Neutrophil (primary cell): ENCODE data around the gene MTMR10.

Experiments used
- H3K27ac ChIP-seq: fragments of 200-600 bp; sonication (generic); 2 replicates; pipeline ENCODE4 v1.5.1; 2016; ENCODE audit warnings: mild to moderate bottlenecking, moderate library complexity
- H3K27me3 ChIP-seq: fragments of 200-600 bp; sonication (generic); 2 replicates; pipeline ENCODE4 v1.6.0; 2016; ENCODE audit warnings: mild to moderate bottlenecking
- H3K36me3 ChIP-seq: fragments of 200-600 bp; sonication (generic); 2 replicates; pipeline ENCODE4 v1.5.1; 2017
- H3K4me1 ChIP-seq, 2 experiments: fragments of 200-600 bp in 1 of 2; sonication (generic) in 1 of 2; 1 replicate in 1 of 2; 2 replicates in 1 of 2; pipeline versions ENCODE4 v1.5.1 to v1.6.1; 2013 to 2016; ENCODE audit warnings: low read depth in 1 of 2, low read length in 1 of 2, mild to moderate bottlenecking in 1 of 2, moderate library complexity in 1 of 2; ENCODE audit not compliant: control insufficient read depth in 1 of 2, insufficient read depth in 1 of 2
- H3K4me3 ChIP-seq, 2 experiments: fragments of 200-600 bp in 1 of 2; sonication (generic) in 1 of 2; 1 replicate in 1 of 2; 2 replicates in 1 of 2; pipeline ENCODE4 v1.5.1; 2013 to 2016; ENCODE audit warnings: low read depth in 1 of 2, low read length in 1 of 2, mild to moderate bottlenecking in 1 of 2, moderate library complexity in 1 of 2
- H3K9me3 ChIP-seq: fragments of 200-600 bp; sonication (generic); 2 replicates; pipeline ENCODE4 v1.5.1; 2016
- CTCF ChIP-seq: fragments of 200-600 bp; sonication (generic); IDR thresholded peaks from 2 replicates; pipeline ENCODE4 v1.5.1; 2016; ENCODE audit warnings: antibody characterized with exemption

MTMR10 gene

GRCh38 chr15:31036783-31037182 lies 45.4 kb upstream of the MTMR10 start:
- Histone ChIP-seq H3K4me3 (no peak overlapping the region), H3K9me3 (no peaks in the 10 kb centered on the region), H3K4me1 (no peaks in the 10 kb centered on the region), H3K27me3 (no peaks in the 10 kb centered on the region), H3K27ac (no peak overlapping the region), H3K36me3 (no peaks in the 10 kb centered on the region)
- TF ChIP-seq CTCF = no peak

- no peaks in the 10 kb centered on the region for H3K36me3 ChIP-seq
- TF ChIP-seq CTCF = no peak
- H3K4me1 ChIP-seq = no peaks in the 10 kb centered on the region
- H3K27ac ChIP-seq = no peak overlapping the region
- no peaks in the 10 kb centered on the region for H3K9me3 ChIP-seq
- H3K4me3 ChIP-seq = no peak overlapping the region
- no peaks in the 10 kb centered on the region for H3K27me3 ChIP-seq
These were observed 44.2 kb upstream of the MTMR10 start for GRCh38 chr15:31035610-31036009.

GRCh38 chr15:31034152-31034551 lies 42.7 kb upstream of the MTMR10 start:
- no peak for TF ChIP-seq CTCF
- no peak overlapping the region for H3K4me3 ChIP-seq
- H3K27ac ChIP-seq = no peak overlapping the region
- no peaks in the 10 kb centered on the region for H3K4me1 ChIP-seq
- H3K36me3 ChIP-seq = no peaks in the 10 kb centered on the region
- H3K9me3 ChIP-seq = no peaks in the 10 kb centered on the region
- H3K27me3 ChIP-seq = peaks cover 9% of the 10 kb centered on the region

- Histone ChIP-seq H3K27ac (no peak overlapping the region), H3K4me3 (no peak overlapping the region), H3K9me3 (no peaks in the 10 kb centered on the region), H3K4me1 (no peaks in the 10 kb centered on the region), H3K27me3 (peaks cover 21% of the 10 kb centered on the region), H3K36me3 (no peaks in the 10 kb centered on the region)
- TF ChIP-seq CTCF = no peak
These were observed 41.5 kb upstream of the MTMR10 start for GRCh38 chr15:31032961-31033371.

GRCh38 chr15:31031471-31032067 lies 40.1 kb upstream of the MTMR10 start:
- H3K4me1 ChIP-seq = no peaks in the 10 kb centered on the region
- no peak for TF ChIP-seq CTCF
- no peaks in the 10 kb centered on the region for H3K36me3 ChIP-seq
- no peaks in the 10 kb centered on the region for H3K9me3 ChIP-seq
- H3K4me3 ChIP-seq = no peak overlapping the region
- H3K27me3 ChIP-seq = peaks cover 34% of the 10 kb centered on the region
- H3K27ac ChIP-seq = no peak overlapping the region
